ENCODE results near the gene CARNS1. TPM values are rescaled to one million over a fixed set of nuclear protein-coding genes. Genes with fewer than 3 reads are reported as not detected.

Gene CARNS1
- total and polyA plus RNA-seq, 2 of the 8 experiments (the other 6 are each of a cell fraction or from before 2014, with no cell fraction given): 0.82 to 1.1 TPM

GRCh38 chr11:67390947-67391303, 24.6 kb upstream of the CARNS1 start:
- no peak overlapping the region for H2BK120ac ChIP-seq (replicated peaks; ENCODE audit: low read depth, low read length)
- no peak overlapping the region for H3K23ac ChIP-seq (ENCODE audit: insufficient read length)
- no peaks in the 10 kb centered on the region for H3K9me3 ChIP-seq (ENCODE audit: insufficient read depth in 2 of 2, low read depth in 1 of 2, low read length in 1 of 2)
- H2BK5ac ChIP-seq (ENCODE audit: low read depth, low read length): no peak overlapping the region
- ChIA-PET POLR2A (ENCODE audit: partially characterized antibody) (interaction anchor here (0.8 to 3.3 kb wide), 6 partner anchors 10 to 70 kb away, joined by 3 to 31 read pairs (median 6); partner anchors contain the start of genes POLD4 and PPP1CA), CTCF (ENCODE audit: partially characterized antibody) (interaction anchor here (0.6 to 34.8 kb wide), 10 partner anchors 10 to 861 kb away, joined by 3 to 1305 read pairs (median 4); partner anchors contain the start of genes CLCF1, POLD4 and PPP1CA)
- peak overlapping the region; percentile 89; the same call in 1 of the 2 replicates for H4K8ac ChIP-seq (ENCODE audit: extremely low read depth, insufficient read depth, low read length)
- TF ChIP-seq HDAC2 (IDR thresholded peaks at IDR 0.05; ENCODE audit: borderline replicate concordance in 1 of 2, low read depth in 2 of 2, low read length in 2 of 2) (no peak), PHF8 (conservative IDR thresholded peaks at IDR 0.05; ENCODE audit: low read depth, low read length) (no peak), SP1 (IDR thresholded peaks at IDR 0.05; ENCODE audit: low read depth, low read length) (no peak), NANOG (IDR thresholded peaks at IDR 0.05; ENCODE audit: insufficient read depth, low read depth, low read length, poor library complexity, severe bottlenecking) (no peak), KDM5A (IDR thresholded peaks at IDR 0.05; ENCODE audit: low read length) (no peak), POU5F1 (IDR thresholded peaks at IDR 0.05; ENCODE audit: low read depth, low read length) (no peak), SIX5 (IDR thresholded peaks at IDR 0.05; ENCODE audit: low read depth, low read length) (no peak), SIRT6 (IDR thresholded peaks at IDR 0.05; ENCODE audit: low read length) (no peak), SRF (IDR thresholded peaks at IDR 0.05; ENCODE audit: low read depth, low read length) (no peak), EP300 (IDR thresholded peaks at IDR 0.05; ENCODE audit: borderline replicate concordance in 1 of 2, low read depth in 2 of 2, low read length in 2 of 2) (no peak), TEAD4 (IDR thresholded peaks at IDR 0.05; ENCODE audit: low read depth, low read length) (no peak), ATF3 (IDR thresholded peaks at IDR 0.05; ENCODE audit: insufficient read depth, low read depth, low read length) (no peak)
- no peak overlapping the region for H3K18ac ChIP-seq (ENCODE audit: extremely low read depth, low read length)
- H3K9ac ChIP-seq (replicated peaks in 1 of 4; ENCODE audit: extremely low read depth in 1 of 4, low read depth in 3 of 4, low read length in 3 of 4): peak overlapping the region in 3 of 4 experiments; percentile 51 to 72 (median 66); a peak in 4 of 7 replicates
- 0 out of 2 replicates have a peak, but pooled peaks cover 2% of the 10 kb centered on the region for H3K79me1 ChIP-seq (ENCODE audit: low read depth, low read length)
- H2AK5ac ChIP-seq (ENCODE audit: low read depth, low read length): no peak overlapping the region
- no peak overlapping the region for H2AFZ ChIP-seq (ENCODE audit: low read length)
- no peak overlapping the region for H3K14ac ChIP-seq (ENCODE audit: insufficient read length)
- H3K56ac ChIP-seq (replicated peaks; ENCODE audit: insufficient read length, low read depth, low read length): no peak overlapping the region
- no peak overlapping the region for H4K5ac ChIP-seq (ENCODE audit: insufficient read length, low read depth, low read length)
- peaks cover 0 to 2% of the 10 kb centered on the region in 2 experiments for H4K20me1 ChIP-seq (replicated peaks in 1 of 2; ENCODE audit: control insufficient read depth in 1 of 2, insufficient read depth in 2 of 2, low read length in 2 of 2)
- no peak overlapping the region for H4K91ac ChIP-seq (replicated peaks; ENCODE audit: insufficient read length, low read length)
- no peaks in the 10 kb centered on the region for H3K79me2 ChIP-seq (ENCODE audit: control insufficient read depth in 1 of 2, insufficient read depth in 2 of 2, low read length in 2 of 2)
- H3K4me1 ChIP-seq (replicated peaks in 1 of 4; ENCODE audit: control insufficient read depth in 3 of 4, insufficient read depth in 4 of 4, low read length in 3 of 4): peaks cover 0 to 9% (median 7%) of the 10 kb centered on the region in 4 experiments; a peak in 4 of 7 replicates
- H3K4ac ChIP-seq (replicated peaks; ENCODE audit: insufficient read length, low read depth, low read length): no peak overlapping the region
- peak overlapping the region; percentile 65 to 86 for H3K4me2 ChIP-seq (ENCODE audit: insufficient read depth in 1 of 2, low read depth in 2 of 2, low read length in 2 of 2)
- H3K23me2 ChIP-seq (ENCODE audit: low read depth, low read length): peaks cover 13% of the 10 kb centered on the region
- peaks cover 0 to 4% (median 0%) of the 10 kb centered on the region in 4 experiments; a peak in 1 of 8 replicates for H3K36me3 ChIP-seq (ENCODE audit: control insufficient read depth in 2 of 4, insufficient read depth in 4 of 4, low read length in 3 of 4)
- H2BK15ac ChIP-seq (ENCODE audit: low read length): no peak overlapping the region
- H3K4me3 ChIP-seq (ENCODE audit: extremely low read depth in 1 of 4, insufficient read depth in 2 of 4, low read depth in 3 of 4, low read length in 4 of 4): peak overlapping the region; percentile 63 to 88 (median 69)
- 26% methylated on average over 13 of the region's 15 CpGs; no CpG with 5 or more reads in 1 of the 2 experiments for WGBS, 2 experiments (ENCODE audit: extremely low coverage in 1 of 2, insufficient coverage in 1 of 2, insufficient read length in 1 of 2, insufficient replicate concordance in 2 of 2, low coverage in 1 of 2, low lambda C conversion rate in 2 of 2, missing lambda C conversion rate in 1 of 2)
- no peak overlapping the region for H2BK12ac ChIP-seq (ENCODE audit: low read depth, low read length)
- FAIRE-seq (no peak), DNase-seq (ENCODE audit: low read depth in 1 of 2, low spot score in 2 of 2) (no peak)
- no peak overlapping the region for H2BK20ac ChIP-seq (ENCODE audit: low read length)
- no peak overlapping the region for H3K27ac ChIP-seq (ENCODE audit: low read depth, low read length)
- H3K27me3 ChIP-seq (replicated peaks in 1 of 4; ENCODE audit: control insufficient read depth in 3 of 4, extremely low read depth in 1 of 4, insufficient read depth in 3 of 4, low read length in 3 of 4): no peaks in the 10 kb centered on the region; a peak in 2 of 7 replicates
